ENCODE data around the gene LPIN1. TPM values are rescaled to one million over a fixed set of nuclear protein-coding genes. Genes with fewer than 3 reads are reported as not detected.

Gene LPIN1
- total RNA-seq, 1 donor from 2014 or later = 18.3 TPM

DNA sequence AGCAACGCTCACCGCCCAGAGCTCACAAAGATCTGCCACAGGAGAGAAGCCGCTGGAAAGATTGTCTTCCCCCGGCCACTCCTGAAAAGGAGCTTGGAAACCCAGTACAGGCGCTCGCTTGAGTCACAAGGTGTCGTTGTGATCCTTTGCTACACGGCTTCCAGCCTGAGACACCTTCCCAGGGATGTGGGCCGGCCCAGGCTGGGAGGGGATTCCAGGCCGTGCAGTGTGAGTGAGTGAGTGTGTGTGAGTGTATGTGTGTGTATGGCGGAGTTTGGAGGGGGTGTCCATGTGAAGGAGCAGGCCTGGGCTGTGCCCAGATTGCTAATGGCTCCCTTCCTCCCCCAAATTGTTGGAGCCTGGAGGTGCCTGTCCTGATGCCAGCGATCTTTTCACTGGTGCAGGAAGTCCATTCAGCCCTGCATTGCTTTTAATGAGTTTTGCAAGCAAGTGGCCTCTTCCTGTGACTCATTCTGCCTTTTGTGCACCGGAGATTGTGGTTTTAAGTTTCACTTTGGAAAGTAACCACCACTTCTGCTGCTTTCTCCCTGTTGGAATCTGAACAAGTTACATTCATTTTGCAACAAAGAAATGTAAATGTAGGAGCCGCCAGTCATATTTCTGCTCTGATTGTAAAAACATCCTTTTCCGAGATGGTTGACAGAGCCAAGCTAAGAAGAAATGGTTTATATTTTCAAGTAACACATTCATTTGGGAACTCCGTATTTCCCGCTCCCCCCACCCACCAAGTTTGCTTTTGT lies 83.7 kb downstream of the LPIN1 start:
- H3K4me3 Mint-ChIP-seq (ENCODE audit: low read depth) = peak overlapping the region; percentile 49
- TF ChIP-seq, protein P1, sequence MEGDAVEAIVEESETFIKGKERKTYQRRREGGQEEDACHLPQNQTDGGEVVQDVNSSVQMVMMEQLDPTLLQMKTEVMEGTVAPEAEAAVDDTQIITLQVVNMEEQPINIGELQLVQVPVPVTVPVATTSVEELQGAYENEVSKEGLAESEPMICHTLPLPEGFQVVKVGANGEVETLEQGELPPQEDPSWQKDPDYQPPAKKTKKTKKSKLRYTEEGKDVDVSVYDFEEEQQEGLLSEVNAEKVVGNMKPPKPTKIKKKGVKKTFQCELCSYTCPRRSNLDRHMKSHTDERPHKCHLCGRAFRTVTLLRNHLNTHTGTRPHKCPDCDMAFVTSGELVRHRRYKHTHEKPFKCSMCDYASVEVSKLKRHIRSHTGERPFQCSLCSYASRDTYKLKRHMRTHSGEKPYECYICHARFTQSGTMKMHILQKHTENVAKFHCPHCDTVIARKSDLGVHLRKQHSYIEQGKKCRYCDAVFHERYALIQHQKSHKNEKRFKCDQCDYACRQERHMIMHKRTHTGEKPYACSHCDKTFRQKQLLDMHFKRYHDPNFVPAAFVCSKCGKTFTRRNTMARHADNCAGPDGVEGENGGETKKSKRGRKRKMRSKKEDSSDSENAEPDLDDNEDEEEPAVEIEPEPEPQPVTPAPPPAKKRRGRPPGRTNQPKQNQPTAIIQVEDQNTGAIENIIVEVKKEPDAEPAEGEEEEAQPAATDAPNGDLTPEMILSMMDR (IDR thresholded peaks at IDR 0.05; ENCODE audit: unreplicated experiment) = peak; percentile 47
- peaks cover 2% of the 10 kb centered on the region for H3K36me3 Mint-ChIP-seq (ENCODE audit: insufficient read depth)
- DNase-seq (ENCODE audit: low spot score, unreplicated experiment) = peak; percentile 47
- H3K4me1 Mint-ChIP-seq (ENCODE audit: low read depth) = peaks cover 19% of the 10 kb centered on the region
- peaks cover 7% of the 10 kb centered on the region for H3K9me3 Mint-ChIP-seq (ENCODE audit: low read depth)
- H3K27me3 Mint-ChIP-seq = no peaks in the 10 kb centered on the region
- H3K27ac Mint-ChIP-seq = peak overlapping the region; percentile 93

DNA sequence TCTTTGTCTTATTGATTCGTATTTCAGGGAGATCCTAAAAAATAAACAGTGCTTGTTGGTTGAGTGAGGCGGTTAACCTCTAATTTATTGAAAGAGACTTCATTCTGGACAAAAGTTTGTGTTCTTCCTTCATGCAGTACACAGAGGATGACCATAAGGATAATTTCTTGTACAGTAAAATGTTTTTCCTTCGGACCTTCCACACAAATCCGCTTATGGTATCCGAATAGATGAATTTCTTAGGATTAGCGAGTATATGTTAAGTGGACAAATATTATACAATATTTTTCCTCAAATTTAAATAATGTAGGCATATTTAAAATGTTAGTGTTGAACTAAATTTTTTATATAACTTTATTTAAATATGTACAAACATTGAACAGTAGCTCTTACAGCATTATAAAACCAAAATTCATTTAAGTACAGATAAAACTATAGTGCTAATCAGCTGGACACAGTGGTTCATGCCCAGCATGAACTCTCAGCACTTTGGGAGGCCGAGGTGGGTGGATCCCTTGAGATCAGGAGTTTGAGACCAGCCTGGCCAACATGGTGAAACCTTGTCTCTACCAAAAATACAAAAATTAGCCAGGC lies 84.4 kb downstream of the LPIN1 start:
- TF ChIP-seq, protein P1 (IDR thresholded peaks at IDR 0.05; ENCODE audit: unreplicated experiment) = no peak
- Mint-ChIP-seq H3K27ac (peak overlapping the region; percentile 93), H3K4me1 (ENCODE audit: low read depth) (peaks cover 19% of the 10 kb centered on the region)

DNA sequence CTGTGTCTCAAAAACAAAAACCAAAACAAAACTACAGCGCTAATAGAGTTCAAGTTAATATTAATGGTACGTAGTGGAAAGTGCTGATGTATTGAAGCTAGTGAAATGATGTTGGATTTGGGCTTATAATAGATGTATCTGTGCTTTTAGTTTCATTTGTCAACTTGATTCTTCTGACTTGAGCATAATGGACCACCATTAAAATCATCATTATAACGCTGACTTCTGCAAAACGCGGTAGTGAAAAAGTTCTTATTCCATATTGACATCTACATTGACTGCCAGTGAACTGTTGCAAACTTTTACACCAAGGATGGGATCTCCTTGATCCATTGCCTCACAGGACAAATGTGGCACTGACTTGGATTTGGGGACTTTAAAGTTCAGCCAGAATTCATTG lies 85.0 kb downstream of the LPIN1 start:
- H3K4me1 Mint-ChIP-seq (ENCODE audit: low read depth) = peaks cover 19% of the 10 kb centered on the region

More for the DNA sequence above, 84.4 kb downstream of the LPIN1 start:
- Mint-ChIP-seq H3K4me3 (ENCODE audit: low read depth) (peak overlapping the region; percentile 49), H3K27me3 (no peaks in the 10 kb centered on the region), H3K36me3 (ENCODE audit: insufficient read depth) (no peaks in the 10 kb centered on the region), H3K9me3 (ENCODE audit: low read depth) (peaks cover 10% of the 10 kb centered on the region)
- no peak for DNase-seq (ENCODE audit: low spot score, unreplicated experiment)

DNA sequence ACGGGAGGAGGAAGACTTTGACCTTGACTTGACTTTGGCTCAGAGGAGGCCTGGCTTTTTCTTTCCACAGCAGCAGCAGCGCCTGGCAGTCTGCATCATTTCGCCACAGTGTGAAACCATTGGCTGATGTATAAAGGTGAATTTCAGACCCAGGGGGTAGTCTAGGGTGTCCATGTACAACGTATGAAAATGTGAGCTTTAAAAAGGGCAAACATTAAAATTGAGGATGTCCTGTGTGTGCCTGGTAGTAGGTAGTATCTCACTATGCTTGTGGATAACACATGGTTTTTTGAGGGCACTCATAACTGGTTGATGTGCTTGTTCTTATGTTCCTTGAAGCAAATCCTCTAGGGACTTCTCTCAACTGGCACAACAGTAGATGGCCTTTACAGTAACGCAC lies 86.1 kb downstream of the LPIN1 start:
- DNase-seq (ENCODE audit: low spot score, unreplicated experiment) = no peak
- TF ChIP-seq, protein P1 (IDR thresholded peaks at IDR 0.05; ENCODE audit: unreplicated experiment) = no peak
- H3K27me3 Mint-ChIP-seq = peaks cover 2% of the 10 kb centered on the region
- no peaks in the 10 kb centered on the region for H3K36me3 Mint-ChIP-seq (ENCODE audit: insufficient read depth)
- no peak overlapping the region for H3K27ac Mint-ChIP-seq
- H3K4me1 Mint-ChIP-seq (ENCODE audit: low read depth) = peaks cover 19% of the 10 kb centered on the region
- no peak overlapping the region for H3K4me3 Mint-ChIP-seq (ENCODE audit: low read depth)
- H3K9me3 Mint-ChIP-seq (ENCODE audit: low read depth) = peaks cover 10% of the 10 kb centered on the region

More for the DNA sequence above, 85.0 kb downstream of the LPIN1 start:
- H3K4me3 Mint-ChIP-seq (ENCODE audit: low read depth) = no peak overlapping the region
- TF ChIP-seq, protein P1 (IDR thresholded peaks at IDR 0.05; ENCODE audit: unreplicated experiment) = no peak
- peaks cover 10% of the 10 kb centered on the region for H3K9me3 Mint-ChIP-seq (ENCODE audit: low read depth)
- H3K27ac Mint-ChIP-seq = peak overlapping the region; percentile 42
- DNase-seq (ENCODE audit: low spot score, unreplicated experiment) = no peak
- no peaks in the 10 kb centered on the region for H3K36me3 Mint-ChIP-seq (ENCODE audit: insufficient read depth)
- H3K27me3 Mint-ChIP-seq = no peaks in the 10 kb centered on the region

DNA sequence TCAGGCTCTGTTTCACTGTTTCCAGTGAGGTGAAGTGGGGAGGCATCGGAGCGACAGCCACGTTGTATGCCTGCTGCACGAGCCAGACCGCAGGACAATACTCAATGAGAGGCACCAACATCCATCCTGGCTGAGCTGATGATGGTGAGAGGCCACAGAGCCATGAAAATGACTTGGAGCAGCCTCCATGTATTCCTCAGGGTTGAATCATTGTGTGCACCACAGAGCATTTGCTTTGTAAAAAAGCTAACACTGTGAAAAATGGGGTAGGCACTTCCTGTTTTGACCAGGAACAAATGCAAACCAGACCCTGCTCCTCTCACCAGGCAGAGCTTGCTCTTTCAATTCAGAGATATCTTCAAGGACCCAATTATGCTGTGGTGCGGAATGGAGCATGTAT lies 87.2 kb downstream of the LPIN1 start:
- H3K36me3 Mint-ChIP-seq (ENCODE audit: insufficient read depth) = no peaks in the 10 kb centered on the region
- no peak overlapping the region for H3K27ac Mint-ChIP-seq
- H3K4me1 Mint-ChIP-seq (ENCODE audit: low read depth) = peaks cover 19% of the 10 kb centered on the region
- H3K9me3 Mint-ChIP-seq (ENCODE audit: low read depth) = peaks cover 10% of the 10 kb centered on the region
- no peak for DNase-seq (ENCODE audit: low spot score, unreplicated experiment)
- TF ChIP-seq, protein P1 (IDR thresholded peaks at IDR 0.05; ENCODE audit: unreplicated experiment) = no peak
- no peak overlapping the region for H3K4me3 Mint-ChIP-seq (ENCODE audit: low read depth)
- peaks cover 6% of the 10 kb centered on the region for H3K27me3 Mint-ChIP-seq

Measured in progenitor cell of endocrine pancreas (in vitro differentiated cells).